K562 (cell line): ENCODE measurements around the gene PAN2. TPM values are rescaled to one million over a fixed set of nuclear protein-coding genes. Genes with fewer than 3 reads are reported as not detected.

Source experiments
- BMI1 ChIP-seq: fragments of 150-350 bp; IDR thresholded peaks from 2 replicates; pipeline ENCODE4 v1.6.1; 2014; ENCODE audit warnings: low read length
- HNRNPLL ChIP-seq: fragments of 200-400 bp; formaldehyde crosslinking; IDR thresholded peaks from 2 replicates; pipeline ENCODE4 v1.6.1; 2017; ENCODE audit warnings: low read length, low read depth, mild to moderate bottlenecking; ENCODE audit not compliant: poor library complexity, severe bottlenecking
- MGA ChIP-seq: fragments of 450-650 bp; IDR thresholded peaks from 2 replicates; pipeline ENCODE4 v1.6.1; 2016; ENCODE audit warnings: mild to moderate bottlenecking, moderate library complexity
- RB1 ChIP-seq: fragments of 450-650 bp; IDR thresholded peaks from 2 replicates; pipeline ENCODE4 v1.6.1; 2017; ENCODE audit warnings: low read depth, mild to moderate bottlenecking
- RBBP5 ChIP-seq: fragments of 200-600 bp; sonication (generic); IDR thresholded peaks from 2 replicates; pipeline ENCODE4 v1.6.1; 2012; ENCODE audit warnings: borderline replicate concordance, mild to moderate bottlenecking, low read length, control low read depth, inconsistent platforms; ENCODE audit not compliant: insufficient read depth, poor library complexity, severe bottlenecking
- RFX1 ChIP-seq: fragments of 450-650 bp; IDR thresholded peaks from 2 replicates; pipeline ENCODE4 v1.6.1; 2016; ENCODE audit warnings: mild to moderate bottlenecking, moderate library complexity
- SMAD1 ChIP-seq: fragments of 150-350 bp; IDR thresholded peaks from 2 replicates; pipeline ENCODE4 v1.6.1; 2014; ENCODE audit warnings: low read length, low read depth; ENCODE audit not compliant: partially characterized antibody
- ZNF134 ChIP-seq: fragments of 250-450 bp; sonication (Bioruptor Pico); conservative IDR thresholded peaks from 2 replicates; pipeline ENCODE4 v1.4.0; 2020
- ZNF436 ChIP-seq: fragments of 250-450, 450-650 bp; sonication (Bioruptor Pico); formaldehyde crosslinking; IDR thresholded peaks from 2 replicates; pipeline ENCODE4 v1.7.0; 2020; ENCODE audit warnings: mild to moderate bottlenecking
- ZNF507 ChIP-seq: conservative IDR thresholded peaks from 2 replicates; pipeline ENCODE4 v1.6.1; 2017; ENCODE audit warnings: missing genetic modification characterization, missing compliant biosample characterization
- polyA plus RNA-seq, 8 experiments: library from polyadenylated mRNA; depleted of rRNA in 4 of 8; stranded (reverse) in 5 of 8; unstranded in 3 of 8; fragments of >200 nt; fragmentation: Nextera tagmentation in 2 of 8; fragmentation: Illumina TruSeq in 1 of 8; extraction: Ambion mirVana in 2 of 8; extraction: Trizol in 1 of 8; gene quantifications; 2 replicates each; pipeline versions ENCODE4 v1.2.1 to v1.2.3, GENCODE V29; 2011 to 2014; ENCODE audit warnings: inconsistent platforms in 1 of 8, missing spikeins in 1 of 8
- total RNA-seq, 7 experiments: library from RNA; depleted of rRNA in 6 of 7; stranded (reverse); fragments of >200 nt in 6 of 7; fragmentation: Illumina TruSeq in 2 of 7; extraction: Trizol in 2 of 7; gene quantifications; 2 replicates each; pipeline versions ENCODE4 v1.2.1 to v1.2.3, GENCODE V29; 2011 to 2021; ENCODE audit warnings: low replicate concordance in 1 of 7
- TF ChIP-seq, protein P1 (sequence below): fragments of 450-650 bp; IDR thresholded peaks from 2 replicates; pipeline ENCODE4 v1.6.1; 2017; ENCODE audit warnings: antibody characterized with exemption, mild to moderate bottlenecking

The PAN2 gene
- total and polyA plus RNA-seq, 9 of the 15 experiments (the other 6 are each of a cell fraction or from before 2014, with no cell fraction given): 15.0 to 66.1 (median 25.9) TPM

DNA sequence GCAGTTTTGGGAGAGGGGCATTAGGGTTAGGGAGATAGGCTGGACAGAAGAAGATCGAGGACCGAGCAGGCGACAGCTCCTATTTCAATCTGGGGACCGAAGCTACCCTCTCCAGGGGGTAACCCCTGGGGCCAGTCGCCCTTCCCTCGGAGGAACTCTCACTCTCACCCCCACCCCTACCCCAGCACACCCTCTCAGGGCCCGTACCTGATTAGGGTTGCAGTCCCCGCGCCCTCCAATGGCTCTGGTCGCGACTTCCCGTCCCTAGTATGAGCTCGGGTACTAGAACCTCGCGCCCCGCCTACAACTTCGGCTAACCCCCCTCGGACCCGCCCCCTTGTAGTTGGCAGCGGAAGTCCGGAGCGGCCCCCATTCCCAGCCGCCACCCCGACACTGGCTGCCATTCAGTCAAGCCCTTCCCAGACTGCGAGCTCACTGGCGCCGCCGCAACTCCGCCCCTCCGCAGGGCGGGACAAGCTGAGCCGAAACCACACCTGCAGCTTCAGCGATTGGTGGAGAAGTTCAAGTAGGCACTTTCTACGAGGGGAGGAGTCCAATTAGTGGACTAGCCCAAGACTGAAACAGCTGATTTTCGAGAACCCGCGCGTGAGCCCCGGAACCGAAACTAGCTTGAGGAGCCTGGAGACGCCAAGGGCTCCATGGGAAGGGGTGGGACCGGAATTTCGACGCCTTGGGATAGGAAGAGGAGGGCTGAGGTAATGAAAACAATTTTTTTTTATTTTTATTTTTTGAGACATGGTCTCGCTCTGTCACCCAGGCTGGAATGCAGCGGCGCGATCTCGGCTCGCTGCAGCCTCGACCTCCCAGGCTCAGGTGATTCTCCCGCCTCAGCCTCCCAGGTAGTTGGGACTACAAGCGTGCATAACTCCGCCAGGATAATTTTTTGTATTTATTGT is 26.3 kb upstream of the PAN2 start, which contains the start of gene STAT2 (continued):
- TF ChIP-seq ZNF436 (CRISPR knock-in tag) (no peak), SMAD1 (peak; percentile 51), BMI1 (no peak), ZNF507 (tag) (no peak), HNRNPLL (peak; percentile 80), RFX1 (peak; percentile 42; the same call in 1 of the 2 replicates), RB1 (no peak), RBBP5 (peak; percentile 58), MGA (no peak; the same call in 1 of the 2 replicates), ZNF134 (CRISPR knock-in tag) (peak; percentile 97)
- TF ChIP-seq, protein P1, sequence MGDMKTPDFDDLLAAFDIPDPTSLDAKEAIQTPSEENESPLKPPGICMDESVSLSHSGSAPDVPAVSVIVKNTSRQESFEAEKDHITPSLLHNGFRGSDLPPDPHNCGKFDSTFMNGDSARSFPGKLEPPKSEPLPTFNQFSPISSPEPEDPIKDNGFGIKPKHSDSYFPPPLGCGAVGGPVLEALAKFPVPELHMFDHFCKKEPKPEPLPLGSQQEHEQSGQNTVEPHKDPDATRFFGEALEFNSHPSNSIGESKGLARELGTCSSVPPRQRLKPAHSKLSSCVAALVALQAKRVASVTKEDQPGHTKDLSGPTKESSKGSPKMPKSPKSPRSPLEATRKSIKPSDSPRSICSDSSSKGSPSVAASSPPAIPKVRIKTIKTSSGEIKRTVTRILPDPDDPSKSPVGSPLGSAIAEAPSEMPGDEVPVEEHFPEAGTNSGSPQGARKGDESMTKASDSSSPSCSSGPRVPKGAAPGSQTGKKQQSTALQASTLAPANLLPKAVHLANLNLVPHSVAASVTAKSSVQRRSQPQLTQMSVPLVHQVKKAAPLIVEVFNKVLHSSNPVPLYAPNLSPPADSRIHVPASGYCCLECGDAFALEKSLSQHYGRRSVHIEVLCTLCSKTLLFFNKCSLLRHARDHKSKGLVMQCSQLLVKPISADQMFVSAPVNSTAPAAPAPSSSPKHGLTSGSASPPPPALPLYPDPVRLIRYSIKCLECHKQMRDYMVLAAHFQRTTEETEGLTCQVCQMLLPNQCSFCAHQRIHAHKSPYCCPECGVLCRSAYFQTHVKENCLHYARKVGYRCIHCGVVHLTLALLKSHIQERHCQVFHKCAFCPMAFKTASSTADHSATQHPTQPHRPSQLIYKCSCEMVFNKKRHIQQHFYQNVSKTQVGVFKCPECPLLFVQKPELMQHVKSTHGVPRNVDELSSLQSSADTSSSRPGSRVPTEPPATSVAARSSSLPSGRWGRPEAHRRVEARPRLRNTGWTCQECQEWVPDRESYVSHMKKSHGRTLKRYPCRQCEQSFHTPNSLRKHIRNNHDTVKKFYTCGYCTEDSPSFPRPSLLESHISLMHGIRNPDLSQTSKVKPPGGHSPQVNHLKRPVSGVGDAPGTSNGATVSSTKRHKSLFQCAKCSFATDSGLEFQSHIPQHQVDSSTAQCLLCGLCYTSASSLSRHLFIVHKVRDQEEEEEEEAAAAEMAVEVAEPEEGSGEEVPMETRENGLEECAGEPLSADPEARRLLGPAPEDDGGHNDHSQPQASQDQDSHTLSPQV: no peak
